NCI-H146 (cell line): ENCODE data around the gene CST8.
"Not testable (repeated sequence)": the region's sequence is repeated elsewhere in the genome, so short reads cannot be mapped to it uniquely, and the experiment has no call there.

Experiments used
- DNase-seq: peaks from one replicate; lab custom pipeline; 2025; lab: John Stamatoyannopoulos, UW

Gene CST8, protein sequence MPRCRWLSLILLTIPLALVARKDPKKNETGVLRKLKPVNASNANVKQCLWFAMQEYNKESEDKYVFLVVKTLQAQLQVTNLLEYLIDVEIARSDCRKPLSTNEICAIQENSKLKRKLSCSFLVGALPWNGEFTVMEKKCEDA

GRCh38 chr20:23490817-23491216 is at the start of gene CST8:
Gene CST8 (plus strand): TSS chr20:23491117. CDS start chr20:23491668, 551 bp downstream.
- no peak for DNase-seq

DNA sequence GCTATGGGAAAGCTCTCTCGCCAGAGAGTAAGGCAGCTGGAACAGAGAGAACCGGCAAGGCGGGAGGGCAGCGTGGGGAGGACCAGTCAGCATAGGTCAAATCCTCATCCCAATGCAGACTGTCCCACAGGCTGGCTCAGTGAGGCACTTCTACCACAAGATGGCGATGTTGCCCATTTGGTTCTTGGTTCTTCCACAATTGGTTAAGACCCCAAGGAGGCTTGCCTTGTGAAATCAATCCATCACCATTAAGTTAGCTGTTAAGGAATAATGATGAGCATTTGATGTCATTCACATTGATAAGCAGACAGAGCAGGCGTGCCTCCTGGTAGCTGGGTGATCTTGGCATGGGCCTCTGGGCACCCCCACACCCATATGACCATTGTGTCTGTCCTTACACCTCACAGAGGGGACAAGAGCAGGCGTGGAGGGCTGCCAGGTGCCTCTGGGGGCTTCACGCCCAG is 49.0 kb upstream of the CST8 start:
- peak; percentile 60 for DNase-seq

- DNase-seq, result no peak
These were observed 48.5 kb upstream of the CST8 start for GRCh38 chr20:23442436-23442835.

- DNase-seq, result no peak
These were observed 46.1 kb upstream of the CST8 start for GRCh38 chr20:23444859-23445258.

- no peak for DNase-seq
These were observed 45.2 kb upstream of the CST8 start for GRCh38 chr20:23445596-23446217.

DNA sequence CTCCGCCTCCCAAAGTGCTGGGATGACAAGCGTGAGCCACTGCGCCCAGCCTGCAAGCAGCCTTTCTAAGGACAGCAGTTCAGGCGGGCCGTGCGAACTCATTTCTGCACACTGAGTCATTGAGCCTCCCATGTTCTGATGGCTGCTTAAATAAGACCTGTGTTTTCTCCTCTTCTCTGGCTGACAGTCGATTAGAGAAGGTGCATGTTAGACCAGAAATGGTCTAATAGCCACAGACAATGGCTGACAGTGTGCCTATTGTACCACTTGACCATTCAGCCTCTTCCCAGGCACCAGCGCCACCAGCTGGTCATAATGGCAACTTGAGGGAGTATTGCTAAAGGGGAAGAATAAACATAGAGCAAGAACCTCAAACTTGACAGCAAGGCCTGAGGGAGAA is 44.4 kb upstream of the CST8 start:
- DNase-seq, result peak; percentile 85

GRCh38 chr20:23448167-23448566 is 42.8 kb upstream of the CST8 start:
- no peak for DNase-seq

DNA sequence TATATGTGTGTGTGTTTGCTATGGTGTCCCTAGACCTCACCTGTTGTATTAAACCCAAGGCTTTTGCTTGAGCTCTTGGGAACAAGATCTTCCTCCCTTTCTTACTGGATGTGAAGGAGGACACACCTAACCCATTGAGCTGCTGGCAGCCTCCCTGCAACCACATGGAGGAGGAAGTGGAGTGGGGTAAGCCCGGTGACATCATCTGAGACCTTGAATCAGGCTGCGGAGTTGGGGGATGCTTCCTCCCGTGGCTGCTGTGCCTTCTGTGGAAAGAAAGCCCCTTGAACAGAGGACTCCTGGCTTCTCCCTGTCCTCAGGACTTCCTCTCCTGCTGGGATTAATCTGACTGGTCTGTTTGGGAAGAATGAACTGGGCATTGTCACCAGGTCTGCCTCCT is 41.5 kb upstream of the CST8 start:
- no peak for DNase-seq

GRCh38 chr20:23450877-23451276 is 40.0 kb upstream of the CST8 start:
- no peak for DNase-seq

GRCh38 chr20:23451956-23452487 is 38.9 kb upstream of the CST8 start:
- DNase-seq, result no peak

DNA sequence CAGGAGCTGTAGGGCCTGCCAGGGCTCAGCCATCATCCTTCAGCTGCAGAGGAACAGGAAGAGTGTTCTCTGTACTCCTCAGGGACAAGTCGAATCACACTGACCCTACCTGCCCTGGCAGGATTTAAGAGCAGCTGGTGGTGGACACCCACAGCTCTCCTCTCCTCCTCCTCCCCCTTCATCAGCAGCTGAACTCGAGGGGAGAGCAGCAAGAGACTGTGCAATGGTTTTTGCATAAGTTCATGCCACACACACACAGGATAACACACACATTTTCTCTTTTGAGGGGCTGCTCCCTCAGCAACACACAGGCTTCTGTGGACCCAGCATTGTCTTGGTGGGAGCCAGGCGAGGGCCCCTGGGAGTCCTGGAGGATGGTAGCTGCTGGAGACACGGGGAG is 38.1 kb upstream of the CST8 start, which contains the start of gene CST11:
CST11 (minus strand) TSS at position 101 of the 400 bp plus-strand sequence; CDS start at position 36, 65 bp downstream.
- no peak for DNase-seq

- no peak for DNase-seq
These were observed 37.1 kb upstream of the CST8 start for GRCh38 chr20:23453549-23454543.

DNA sequence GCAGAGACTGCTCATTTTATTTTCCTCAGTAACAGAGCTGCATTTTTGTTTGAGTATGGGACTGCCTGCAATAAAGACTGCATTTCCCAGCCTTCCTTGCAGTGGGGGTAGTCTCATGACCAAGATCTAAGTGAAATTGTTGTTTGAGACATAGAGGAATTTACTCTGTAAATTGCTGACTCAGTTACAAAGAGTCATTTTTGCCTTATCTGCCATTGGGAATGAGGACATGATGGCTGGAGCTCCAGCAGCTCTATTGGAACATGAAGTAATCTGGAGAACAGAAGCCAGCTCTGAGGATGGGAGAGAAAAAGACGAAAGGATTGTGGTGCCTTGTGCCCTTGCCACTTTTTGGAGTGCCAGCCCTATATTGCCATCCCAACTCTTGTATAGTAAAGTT is 36.1 kb upstream of the CST8 start:
- DNase-seq, result no peak

- DNase-seq, result no peak
These were observed 35.3 kb upstream of the CST8 start for GRCh38 chr20:23455639-23456038.

DNA sequence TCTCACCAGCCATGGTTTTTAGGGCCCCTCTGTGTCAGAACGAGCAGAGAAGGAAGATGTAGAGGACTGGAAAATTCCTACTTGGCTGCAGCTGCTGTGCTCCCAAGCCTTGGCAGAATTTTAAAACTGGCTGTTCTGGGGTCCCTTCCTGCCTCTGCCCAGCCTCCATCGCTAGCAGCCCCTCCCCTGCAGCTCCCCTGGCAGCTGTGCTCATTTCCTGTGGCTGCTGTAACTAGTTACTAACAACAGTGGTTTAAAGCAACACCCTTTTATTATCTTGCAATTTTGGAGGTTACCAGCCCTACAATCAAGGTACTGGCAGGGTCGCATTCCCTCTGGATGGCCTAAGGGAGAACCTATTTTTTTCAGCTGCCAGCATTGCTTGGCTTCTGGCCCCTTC is 34.5 kb upstream of the CST8 start:
- no peak for DNase-seq

- no peak for DNase-seq
These were observed 34.0 kb upstream of the CST8 start for GRCh38 chr20:23456873-23457272.

DNA sequence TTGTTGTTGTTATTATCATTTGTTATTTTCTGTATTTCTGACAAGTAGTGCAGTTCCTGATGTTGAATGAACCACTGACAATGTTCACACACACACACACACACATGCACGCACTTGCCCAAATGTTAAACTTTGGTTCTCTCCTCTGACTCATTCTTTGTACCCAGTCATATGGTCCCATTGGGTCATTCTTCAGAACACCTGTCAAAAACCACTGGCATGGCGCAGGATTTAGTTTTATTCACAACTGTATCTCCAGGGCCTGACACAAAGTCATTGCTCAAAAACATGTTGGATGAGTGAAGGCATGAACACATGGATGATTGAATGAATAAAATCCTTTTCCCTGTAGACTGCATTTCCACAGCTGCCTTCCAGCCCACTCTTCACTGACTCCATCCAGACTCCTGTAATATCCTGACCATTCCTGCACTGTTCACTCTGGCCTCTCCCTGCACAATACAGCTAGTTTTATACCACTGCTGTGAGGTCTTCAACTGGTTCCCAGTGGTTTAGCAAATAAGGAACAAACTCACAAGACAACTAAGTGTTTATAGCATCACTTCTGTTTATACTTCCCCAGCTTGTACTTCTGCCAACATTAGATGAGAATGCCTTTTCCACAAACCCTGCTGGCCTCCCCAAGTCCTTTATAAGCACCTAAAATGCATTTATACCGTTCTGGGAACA is 31.3 kb upstream of the CST8 start:
- no peak for DNase-seq

- no peak for DNase-seq
These were observed 29.7 kb upstream of the CST8 start for GRCh38 chr20:23461180-23461579.

- not testable (repeated sequence) for DNase-seq
These were observed 24.0 kb upstream of the CST8 start for GRCh38 chr20:23466961-23467360.

DNA sequence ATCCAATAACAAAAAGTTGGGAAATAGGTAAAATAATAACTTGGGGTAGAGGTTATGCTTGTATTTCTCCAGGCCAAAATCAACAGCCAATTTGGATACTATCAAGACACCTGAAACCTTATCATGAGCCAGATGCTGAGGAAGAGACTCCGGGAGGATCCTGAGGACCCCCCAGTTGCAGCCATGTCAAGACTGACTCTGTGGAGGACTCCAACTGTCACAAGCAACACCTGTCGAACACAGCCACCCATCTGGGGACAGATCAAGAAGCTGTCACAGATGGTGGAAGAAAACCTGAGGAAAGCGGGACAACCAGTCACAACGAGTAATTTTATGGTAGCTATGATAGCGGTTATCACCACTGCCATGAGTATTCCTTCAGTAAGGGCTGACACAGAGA is 18.6 kb upstream of the CST8 start:
- DNase-seq, result not testable (repeated sequence)

DNA sequence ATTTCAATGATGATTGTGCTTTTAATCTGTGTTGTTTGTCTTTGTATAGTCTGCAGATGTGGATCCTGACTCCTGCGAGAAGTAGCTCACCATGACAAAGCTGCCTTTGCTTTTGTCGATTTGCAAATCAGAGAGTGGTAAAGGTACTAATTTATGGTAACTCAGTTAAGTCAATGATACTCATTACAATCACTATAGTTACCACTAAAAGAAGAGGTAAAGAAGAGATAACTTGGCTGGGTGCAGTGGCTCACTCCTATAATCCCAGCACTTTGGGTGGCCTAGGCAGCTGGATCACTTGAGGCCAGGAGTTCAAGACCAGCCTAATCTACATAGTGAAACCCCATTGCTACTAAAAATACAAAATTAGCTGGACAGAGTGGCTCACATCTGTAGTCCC is 17.6 kb upstream of the CST8 start:
- not testable (repeated sequence) for DNase-seq

DNA sequence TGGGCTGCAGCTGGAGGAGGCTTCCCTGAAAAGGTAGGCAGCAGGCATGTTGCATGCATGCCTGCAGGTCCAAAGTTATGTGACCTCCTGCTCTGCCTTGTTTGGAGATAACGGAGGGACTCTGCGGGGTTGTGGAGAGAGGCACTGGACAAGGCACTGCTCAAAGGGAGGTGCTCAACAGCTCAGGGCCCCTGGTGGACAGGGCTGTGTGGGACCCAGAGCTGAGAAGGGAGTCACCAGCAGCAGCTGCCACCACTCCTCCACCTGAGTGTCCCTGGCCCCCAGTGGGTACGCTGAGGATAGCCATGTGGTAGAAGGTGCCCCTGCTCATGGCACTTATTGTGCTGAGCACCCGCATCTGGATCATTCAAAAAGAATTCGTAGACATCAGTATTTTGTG is 15.5 kb upstream of the CST8 start:
- no peak for DNase-seq
